PC-9 (cell line): ENCODE results near the gene RGS7. TPM values are rescaled to one million over a fixed set of nuclear protein-coding genes. Genes with fewer than 3 reads are reported as not detected.

Source experiments
- BruUV-seq: library from RNA; stranded (reverse); fragments of 400-500 nt; replicated peaks from 2 replicates; lab custom pipeline; 2021; lab: Mats Ljungman, UMichigan
- CTCF ChIA-PET: fragments of 300-600 bp; sonication (Branson Sonifier 250); formaldehyde crosslinking; loops from one replicate; lab custom pipeline; 2022; ENCODE audit warnings: antibody characterized with exemption; lab: Charles Lee
- POLR2A ChIA-PET: fragments of 300-600 bp; sonication (Branson Sonifier 250); formaldehyde crosslinking; loops from one replicate; lab custom pipeline; 2022; ENCODE audit warnings: antibody characterized with exemption; ENCODE audit not compliant: unreplicated experiment; lab: Charles Lee
- DNase-seq, 2 experiments: peaks; one replicate each; pipeline versions ENCODE4 v3.0.0 to v3.0.0-alpha.2; 2015 to 2022; ENCODE audit warnings: mixed read lengths in 1 of 2
- H2AFZ ChIP-seq: fragments of 200-600 bp; sonication (generic); 2 replicates; pipeline ENCODE4 v1.8.1; 2017; ENCODE audit warnings: antibody characterized with exemption
- H3F3A ChIP-seq: fragments of 200-600 bp; sonication (generic); 2 replicates; pipeline ENCODE4 v1.8.1; 2017; ENCODE audit warnings: antibody characterized with exemption, mild to moderate bottlenecking, low read depth; ENCODE audit not compliant: insufficient read depth
- H3K27ac ChIP-seq: fragments of 200-600 bp; sonication (generic); 2 replicates; pipeline ENCODE4 v1.6.1; 2016; ENCODE audit warnings: mixed run types
- H3K27me3 ChIP-seq: fragments of 200-600 bp; sonication (generic); 2 replicates; pipeline ENCODE4 v1.6.1; 2016; ENCODE audit warnings: low read depth, mixed run types; ENCODE audit not compliant: insufficient read depth
- H3K36me3 ChIP-seq: fragments of 200-600 bp; sonication (generic); 2 replicates; pipeline ENCODE4 v1.6.1; 2016; ENCODE audit warnings: low read depth, mixed run types
- H3K4me1 ChIP-seq: fragments of 200-600 bp; sonication (generic); replicated peaks from 2 replicates; pipeline ENCODE4 v1.6.1; 2016; ENCODE audit warnings: mixed run types; ENCODE audit not compliant: insufficient read depth
- H3K4me2 ChIP-seq: fragments of 200-600 bp; sonication (generic); 2 replicates; pipeline ENCODE4 v1.6.1; 2017; ENCODE audit warnings: mixed run types
- H3K4me3 ChIP-seq: fragments of 200-600 bp; sonication (generic); 2 replicates; pipeline ENCODE4 v1.6.1; 2016; ENCODE audit warnings: mixed run types
- H3K79me2 ChIP-seq: fragments of 200-600 bp; sonication (generic); 2 replicates; pipeline ENCODE4 v1.6.1; 2017; ENCODE audit warnings: low read depth, mixed run types
- H3K9me2 ChIP-seq: fragments of 200-600 bp; sonication (generic); 2 replicates; pipeline ENCODE4 v1.8.1; 2017; ENCODE audit warnings: mild to moderate bottlenecking; ENCODE audit not compliant: insufficient read depth
- H3K9me3 ChIP-seq: fragments of 200-600 bp; sonication (generic); 2 replicates; pipeline ENCODE4 v1.8.1; 2016; ENCODE audit warnings: low read depth; ENCODE audit not compliant: insufficient read depth
- H4K20me1 ChIP-seq: fragments of 200-600 bp; sonication (generic); 2 replicates; pipeline ENCODE4 v1.8.1; 2017; ENCODE audit not compliant: insufficient read depth
- CTCF ChIP-seq: fragments of 200-600 bp; sonication (generic); conservative IDR thresholded peaks from 2 replicates; pipeline ENCODE4 v1.6.1; 2017; ENCODE audit warnings: mixed run types, antibody characterized with exemption, mild to moderate bottlenecking, moderate library complexity
- EZH2 ChIP-seq: fragments of 200-600 bp; sonication (generic); IDR thresholded peaks from 2 replicates; pipeline ENCODE4 v1.8.0; 2017; ENCODE audit warnings: antibody characterized with exemption, low read depth
- intact Hi-C: fragments of 100-400 bp; cut with micrococcal nuclease; formaldehyde crosslinking; loops from one replicate; pipeline ENCODE4 v1.10.0; 2022; ENCODE audit not compliant: unreplicated experiment
- total RNA-seq: library from RNA; stranded (reverse); gene quantifications from 2 replicates; pipeline ENCODE4 v1.2.3, GENCODE V29; 2021

The RGS7 gene
- total RNA-seq, 1 experiment from 2014 or later = 5.8 TPM

- H3K79me2 ChIP-seq = no peaks in the 10 kb centered on the region
- H3K4me1 ChIP-seq = no peaks in the 10 kb centered on the region
- BruUV-seq = no TSS peak
- H3K4me3 ChIP-seq = no peak overlapping the region
- H3F3A ChIP-seq = no peaks in the 10 kb centered on the region
- CTCF ChIA-PET = no interaction called here
- no peaks in the 10 kb centered on the region for H3K9me2 ChIP-seq
- H3K27me3 ChIP-seq = peaks cover 13% of the 10 kb centered on the region; the same call in 1 of the 2 replicates
- intact Hi-C loops = no loop called here
- H4K20me1 ChIP-seq = no peaks in the 10 kb centered on the region
- H2AFZ ChIP-seq = no peak overlapping the region
- H3K4me2 ChIP-seq = no peak overlapping the region
- POLR2A ChIA-PET = no interaction called here
- TF ChIP-seq EZH2 (no peak), CTCF (no peak)
- no peaks in the 10 kb centered on the region for H3K9me3 ChIP-seq
- no peak overlapping the region for H3K27ac ChIP-seq
- no peak for DNase-seq
- no peaks in the 10 kb centered on the region for H3K36me3 ChIP-seq
Observed at GRCh38 chr1:240758296-240758695, 598.7 kb downstream of the RGS7 start.

- no peaks in the 10 kb centered on the region for H3K36me3 ChIP-seq
- H2AFZ ChIP-seq = no peak overlapping the region
- ChIA-PET CTCF (no interaction called here), POLR2A (no interaction called here)
- no peak overlapping the region for H3K27ac ChIP-seq
- no peaks in the 10 kb centered on the region; the same call in 1 of the 2 replicates for H4K20me1 ChIP-seq
- TF ChIP-seq EZH2 (no peak), CTCF (no peak)
- H3K27me3 ChIP-seq = no peaks in the 10 kb centered on the region
- no TSS peak for BruUV-seq
- DNase-seq = no peak
- intact Hi-C loops = no loop called here
- H3K4me3 ChIP-seq = no peak overlapping the region
- no peaks in the 10 kb centered on the region for H3F3A ChIP-seq
- H3K4me1 ChIP-seq = no peaks in the 10 kb centered on the region
- H3K79me2 ChIP-seq = no peaks in the 10 kb centered on the region
- H3K4me2 ChIP-seq = no peak overlapping the region
- no peaks in the 10 kb centered on the region for H3K9me2 ChIP-seq
- no peaks in the 10 kb centered on the region for H3K9me3 ChIP-seq
Observed at GRCh38 chr1:240747907-240748306, 609.1 kb downstream of the RGS7 start.

GRCh38 chr1:240743705-240744104 lies 613.3 kb downstream of the RGS7 start:
- ChIA-PET CTCF (no interaction called here), POLR2A (no interaction called here)
- intact Hi-C loops = no loop called here

More at GRCh38 chr1:240743705-240744104, 613.3 kb downstream of the RGS7 start:
- Histone ChIP-seq H3F3A (no peaks in the 10 kb centered on the region), H3K4me2 (no peak overlapping the region), H3K36me3 (no peaks in the 10 kb centered on the region), H4K20me1 (no peaks in the 10 kb centered on the region), H3K27me3 (peaks cover 9% of the 10 kb centered on the region; the same call in 1 of the 2 replicates), H2AFZ (no peak overlapping the region), H3K9me2 (no peaks in the 10 kb centered on the region), H3K9me3 (no peaks in the 10 kb centered on the region), H3K4me1 (no peaks in the 10 kb centered on the region), H3K27ac (no peak overlapping the region), H3K79me2 (no peaks in the 10 kb centered on the region), H3K4me3 (no peak overlapping the region)
- no peak for TF ChIP-seq EZH2
- TF ChIP-seq CTCF = no peak
- DNase-seq = no peak
- BruUV-seq = no TSS peak
